ENCODE results near the gene GRM5. TPM values are rescaled to one million over a fixed set of nuclear protein-coding genes. Genes with fewer than 3 reads are reported as not detected.
A peak's percentile ranks its signal among the peaks of the same experiment; 100 is the strongest.
"Not testable (repeated sequence)": the region's sequence is repeated elsewhere in the genome, so short reads cannot be mapped to it uniquely, and the experiment has no call there.

GRM5 gene
- total and polyA plus RNA-seq, 2 donors (not counting 1 experiment from before 2014, with no cell fraction given) = 0.01 TPM; not detected in 1

GRCh38 chr11:89021339-89021738 is 44.4 kb downstream of the GRM5 start:
- H3K4me3 ChIP-seq (replicated peaks in 1 of 4; ENCODE audit: control extremely low read depth in 1 of 4, insufficient read depth in 1 of 4, low read depth in 3 of 4, low read length in 4 of 4) = no peak overlapping the region
- TF ChIP-seq CTCF (conservative IDR thresholded peaks at IDR 0.05 in 1 of 2, IDR thresholded peaks at IDR 0.05 in 1 of 2; ENCODE audit: low read depth in 1 of 2, low read length in 2 of 2) (no peak), EZH2 (IDR thresholded peaks at IDR 0.05; ENCODE audit: low read length, missing control alignments) (no peak)
- DNase-seq (ENCODE audit: low read depth in 2 of 2) = no peak
- H3K79me2 ChIP-seq (ENCODE audit: control insufficient read depth, insufficient read depth, low read length) = no peaks in the 10 kb centered on the region
- no peak overlapping the region for H2AFZ ChIP-seq (ENCODE audit: low read length)
- H3K27me3 ChIP-seq (ENCODE audit: control insufficient read depth, insufficient read depth, low read length) = no peaks in the 10 kb centered on the region
- no peak overlapping the region for H3K27ac ChIP-seq (ENCODE audit: insufficient read depth, low read length)
- H3K36me3 ChIP-seq (ENCODE audit: control insufficient read depth, insufficient read depth, low read length) = no peaks in the 10 kb centered on the region
- H3K4me1 ChIP-seq (ENCODE audit: control insufficient read depth, extremely low read depth, insufficient read depth, low read length) = no peaks in the 10 kb centered on the region
- no peak overlapping the region for H3K4me2 ChIP-seq (ENCODE audit: extremely low read depth, insufficient read depth, low read length)
- no peak overlapping the region for H3K9ac ChIP-seq (ENCODE audit: insufficient read depth, low read length)
- H4K20me1 ChIP-seq (ENCODE audit: control insufficient read depth, extremely low read depth, insufficient read depth, low read length) = no peaks in the 10 kb centered on the region
- H3K9me3 ChIP-seq (ENCODE audit: control insufficient read depth, insufficient read depth, low read depth, low read length) = no peaks in the 10 kb centered on the region

GRCh38 chr11:89019827-89020547 is 45.8 kb downstream of the GRM5 start:
- H3K4me1 ChIP-seq (ENCODE audit: control insufficient read depth, extremely low read depth, insufficient read depth, low read length); H3K9ac ChIP-seq (ENCODE audit: insufficient read depth, low read length); H3K79me2 ChIP-seq (ENCODE audit: control insufficient read depth, insufficient read depth, low read length); H3K9me3 ChIP-seq (ENCODE audit: control insufficient read depth, insufficient read depth, low read depth, low read length); H3K27ac ChIP-seq (ENCODE audit: insufficient read depth, low read length); H3K4me3 ChIP-seq (replicated peaks in 1 of 4; ENCODE audit: control extremely low read depth in 1 of 4, insufficient read depth in 1 of 4, low read depth in 3 of 4, low read length in 4 of 4); H4K20me1 ChIP-seq (ENCODE audit: control insufficient read depth, extremely low read depth, insufficient read depth, low read length); H3K4me2 ChIP-seq (ENCODE audit: extremely low read depth, insufficient read depth, low read length); H2AFZ ChIP-seq (ENCODE audit: low read length); H3K27me3 ChIP-seq (ENCODE audit: control insufficient read depth, insufficient read depth, low read length); H3K36me3 ChIP-seq (ENCODE audit: control insufficient read depth, insufficient read depth, low read length): not testable (repeated sequence)
- peak in 1 of 2 donors; percentile 94 for DNase-seq (ENCODE audit: low read depth in 2 of 2)

- Histone ChIP-seq H3K9ac (ENCODE audit: insufficient read depth, low read length) (no peak overlapping the region), H3K27me3 (ENCODE audit: control insufficient read depth, insufficient read depth, low read length) (no peaks in the 10 kb centered on the region), H3K4me3 (replicated peaks in 1 of 4; ENCODE audit: control extremely low read depth in 1 of 4, insufficient read depth in 1 of 4, low read depth in 3 of 4, low read length in 4 of 4) (no peak overlapping the region), H2AFZ (ENCODE audit: low read length) (no peak overlapping the region), H3K79me2 (ENCODE audit: control insufficient read depth, insufficient read depth, low read length) (no peaks in the 10 kb centered on the region), H3K4me1 (ENCODE audit: control insufficient read depth, extremely low read depth, insufficient read depth, low read length) (no peaks in the 10 kb centered on the region), H3K27ac (ENCODE audit: insufficient read depth, low read length) (no peak overlapping the region), H3K4me2 (ENCODE audit: extremely low read depth, insufficient read depth, low read length) (no peak overlapping the region), H3K36me3 (ENCODE audit: control insufficient read depth, insufficient read depth, low read length) (no peaks in the 10 kb centered on the region), H3K9me3 (ENCODE audit: control insufficient read depth, insufficient read depth, low read depth, low read length) (no peaks in the 10 kb centered on the region), H4K20me1 (ENCODE audit: control insufficient read depth, extremely low read depth, insufficient read depth, low read length) (no peaks in the 10 kb centered on the region)
- no peak for TF ChIP-seq CTCF (conservative IDR thresholded peaks at IDR 0.05 in 1 of 2, IDR thresholded peaks at IDR 0.05 in 1 of 2; ENCODE audit: low read depth in 1 of 2, low read length in 2 of 2)
- no peak for TF ChIP-seq EZH2 (IDR thresholded peaks at IDR 0.05; ENCODE audit: low read length, missing control alignments)
- DNase-seq (ENCODE audit: low read depth in 2 of 2) = no peak
Measured at GRCh38 chr11:89016214-89016613, 49.6 kb downstream of the GRM5 start.
